ENCODE measurements around the gene MTG1.

DNA sequence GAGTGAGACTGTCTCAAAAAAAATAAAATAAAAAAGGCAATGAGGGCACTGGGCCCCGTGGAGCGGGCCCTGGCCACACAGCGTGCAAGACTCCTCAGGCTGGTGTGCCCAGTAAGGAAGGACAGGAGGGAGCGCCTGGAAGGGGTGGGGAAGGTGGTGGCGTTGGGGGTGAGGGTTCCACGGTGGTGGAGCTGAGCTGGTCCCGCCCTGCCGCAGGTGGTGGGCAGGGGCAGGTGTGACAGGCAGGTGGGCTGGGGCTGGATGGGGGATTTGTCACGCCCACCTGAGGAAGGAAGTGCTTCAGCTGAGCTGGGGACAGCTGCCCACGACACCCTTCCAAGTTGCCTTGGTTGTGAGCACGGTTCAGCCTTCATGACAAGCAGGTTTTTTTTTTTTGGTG is 47.5 kb upstream of the MTG1 start:
- TF ChIP-seq POLR2AphosphoS5 (IDR thresholded peaks at IDR 0.05; ENCODE audit: low read depth, low read length), result no peak
- TF ChIP-seq POLR2A (IDR thresholded peaks at IDR 0.05; ENCODE audit: low read depth, low read length), result no peak

Data from GM12892 (cell line).